HG02588 (cell line): ENCODE measurements around the gene CHDH.
A peak's percentile ranks its signal among the peaks of the same experiment; 100 is the strongest.

Experiments used
- ATAC-seq: cut with Tn5 transposase; IDR thresholded peaks from one replicate; pipeline ENCODE4 v1.9.1; 2021; ENCODE audit warnings: mild to moderate bottlenecking, moderate library complexity; ENCODE audit not compliant: unreplicated experiment

Gene CHDH

GRCh38 chr3:53846134-53846850 lies at the start of gene CHDH, which contains the start of gene IL17RB:
TSS of gene CHDH (minus strand) at chr3:53846419. CDS start at chr3:53824008, 22,411 bp downstream.
TSS of gene IL17RB (plus strand) at chr3:53846568. CDS start at chr3:53846589, 21 bp downstream.
- ATAC-seq: peak; percentile 32

GRCh38 chr3:53892286-53892637 lies 46.0 kb upstream of the CHDH start:
- no peak for ATAC-seq

- peak; percentile 95 for ATAC-seq
Measured at GRCh38 chr3:53891497-53892285, 45.5 kb upstream of the CHDH start, which contains the start of gene SELENOK. TSS of gene SELENOK (minus strand) at chr3:53891859.

GRCh38 chr3:53890726-53891475 lies 44.7 kb upstream of the CHDH start:
- no peak for ATAC-seq

- no peak for ATAC-seq
Measured at GRCh38 chr3:53888232-53888631, 42.0 kb upstream of the CHDH start.

- no peak for ATAC-seq
Measured at GRCh38 chr3:53887446-53887845, 41.2 kb upstream of the CHDH start.

- ATAC-seq: no peak
Measured at GRCh38 chr3:53885239-53885638, 39.0 kb upstream of the CHDH start.

- ATAC-seq: no peak
Measured at GRCh38 chr3:53884623-53885022, 38.4 kb upstream of the CHDH start.

- ATAC-seq: no peak
Measured at GRCh38 chr3:53883008-53883407, 36.8 kb upstream of the CHDH start.

GRCh38 chr3:53881691-53882593 lies 35.7 kb upstream of the CHDH start, which contains the start of gene ACTR8:
TSS of gene ACTR8 (minus strand) at chr3:53882152. CDS start at chr3:53882101, 51 bp downstream.
- peak; percentile 87 for ATAC-seq

- no peak for ATAC-seq
Measured at GRCh38 chr3:53880396-53881345, 34.5 kb upstream of the CHDH start.

GRCh38 chr3:53865732-53866499 lies 19.7 kb upstream of the CHDH start:
- ATAC-seq: no peak

GRCh38 chr3:53863145-53863544 lies 16.9 kb upstream of the CHDH start:
- peak; percentile 58 for ATAC-seq

- ATAC-seq: no peak
Measured at GRCh38 chr3:53862241-53862640, 16.0 kb upstream of the CHDH start.

GRCh38 chr3:53860196-53860595 lies 14.0 kb upstream of the CHDH start:
- ATAC-seq: no peak

GRCh38 chr3:53859178-53859577 lies 13.0 kb upstream of the CHDH start:
- no peak for ATAC-seq

- ATAC-seq: no peak
Measured at GRCh38 chr3:53858096-53858741, 12.0 kb upstream of the CHDH start.

GRCh38 chr3:53856964-53857363 lies 10.7 kb upstream of the CHDH start:
- ATAC-seq: no peak
